Hepatocyte (in vitro differentiated cells): ENCODE data around the gene PTGES2. TPM values are rescaled to one million over a fixed set of nuclear protein-coding genes. Genes with fewer than 3 reads are reported as not detected.

Experiments used
- DNase-seq: peaks from one replicate; pipeline ENCODE4 v3.0.0-alpha.2; 2016; ENCODE audit warnings: low spot score
- H2AFZ ChIP-seq: fragments of 200-600 bp; sonication (generic); 2 replicates; pipeline ENCODE4 v1.6.0; 2016; ENCODE audit warnings: antibody characterized with exemption, mild to moderate bottlenecking
- H3K27ac ChIP-seq: fragments of 200-600 bp; sonication (generic); 2 replicates; pipeline ENCODE4 v1.5.1; 2016; ENCODE audit warnings: mild to moderate bottlenecking
- H3K27me3 ChIP-seq: fragments of 200-600 bp; sonication (generic); 2 replicates; pipeline ENCODE4 v1.6.1; 2016
- H3K36me3 ChIP-seq: fragments of 200-600 bp; sonication (generic); replicated peaks from 2 replicates; pipeline ENCODE4 v1.5.1; 2016; ENCODE audit warnings: low read depth; ENCODE audit not compliant: insufficient read depth
- H3K4me1 ChIP-seq: fragments of 200-600 bp; sonication (generic); 2 replicates; pipeline ENCODE4 v1.5.1; 2016; ENCODE audit warnings: mild to moderate bottlenecking, moderate library complexity; ENCODE audit not compliant: insufficient read depth
- H3K4me2 ChIP-seq: fragments of 200-600 bp; sonication (generic); 2 replicates; pipeline ENCODE4 v1.6.0; 2016
- H3K4me3 ChIP-seq: fragments of 200-600 bp; sonication (generic); 2 replicates; pipeline ENCODE4 v1.5.1; 2016; ENCODE audit warnings: mild to moderate bottlenecking
- H3K79me2 ChIP-seq: fragments of 200-600 bp; sonication (generic); 2 replicates; pipeline ENCODE4 v1.6.0; 2017; ENCODE audit warnings: mild to moderate bottlenecking
- H3K9me2 ChIP-seq: fragments of 200-600 bp; sonication (generic); replicated peaks from 2 replicates; pipeline ENCODE4 v1.6.0; 2017; ENCODE audit warnings: mild to moderate bottlenecking; ENCODE audit not compliant: insufficient read depth
- H3K9me3 ChIP-seq: fragments of 200-600 bp; sonication (generic); 2 replicates; pipeline ENCODE4 v1.5.1; 2016; ENCODE audit warnings: low read depth, mild to moderate bottlenecking
- H4K20me1 ChIP-seq: fragments of 200-600 bp; sonication (generic); 2 replicates; pipeline ENCODE4 v1.6.0; 2016; ENCODE audit warnings: mild to moderate bottlenecking; ENCODE audit not compliant: insufficient read depth, poor library complexity, severe bottlenecking
- EZH2 ChIP-seq: fragments of 200-600 bp; sonication (generic); IDR thresholded peaks from 2 replicates; pipeline ENCODE4 v1.6.1; 2016; ENCODE audit warnings: antibody characterized with exemption, mild to moderate bottlenecking, borderline replicate concordance
- EZH2phosphoT487 ChIP-seq: fragments of 200-600 bp; sonication (generic); IDR thresholded peaks from one replicate; pipeline ENCODE4 v1.6.1; 2018; ENCODE audit warnings: antibody characterized with exemption, mild to moderate bottlenecking, low read depth, moderate library complexity; ENCODE audit not compliant: unreplicated experiment, severe bottlenecking
- WGBS: methylation state at CpG from one replicate; pipeline ENCODE4 v1.1.6; 2016; ENCODE audit warnings: low lambda C conversion rate; ENCODE audit errors: missing lambda C conversion rate; 5-methylcytosine and 5-hydroxymethylcytosine counted together
- polyA plus RNA-seq: library from polyadenylated mRNA; unstranded; fragments of >200 nt; fragmentation: Nextera tagmentation; extraction: Ambion mirVana; gene quantifications from 2 replicates; pipeline ENCODE4 v1.2.1, GENCODE V29; 2016
- total RNA-seq: library from RNA; depleted of rRNA; stranded (reverse); fragments of >200 nt; gene quantifications from 2 replicates; pipeline ENCODE4 v1.2.3, GENCODE V29; 2014
- TF ChIP-seq, protein P1 (sequence below): fragments of 200-600 bp; sonication (generic); IDR thresholded peaks from 2 replicates; pipeline ENCODE4 v1.5.1; 2016; ENCODE audit warnings: antibody characterized with exemption, mild to moderate bottlenecking; ENCODE audit not compliant: poor library complexity

PTGES2 gene
- total and polyA plus RNA-seq, 2 experiments from 2014 or later, result 29.4 to 68.1 TPM

GRCh38 chr9:128151309-128152132 lies 24.0 kb upstream of the PTGES2 start:
- no peaks in the 10 kb centered on the region for H3K36me3 ChIP-seq
- TF ChIP-seq EZH2phosphoT487, result no peak
- TF ChIP-seq, protein P1, sequence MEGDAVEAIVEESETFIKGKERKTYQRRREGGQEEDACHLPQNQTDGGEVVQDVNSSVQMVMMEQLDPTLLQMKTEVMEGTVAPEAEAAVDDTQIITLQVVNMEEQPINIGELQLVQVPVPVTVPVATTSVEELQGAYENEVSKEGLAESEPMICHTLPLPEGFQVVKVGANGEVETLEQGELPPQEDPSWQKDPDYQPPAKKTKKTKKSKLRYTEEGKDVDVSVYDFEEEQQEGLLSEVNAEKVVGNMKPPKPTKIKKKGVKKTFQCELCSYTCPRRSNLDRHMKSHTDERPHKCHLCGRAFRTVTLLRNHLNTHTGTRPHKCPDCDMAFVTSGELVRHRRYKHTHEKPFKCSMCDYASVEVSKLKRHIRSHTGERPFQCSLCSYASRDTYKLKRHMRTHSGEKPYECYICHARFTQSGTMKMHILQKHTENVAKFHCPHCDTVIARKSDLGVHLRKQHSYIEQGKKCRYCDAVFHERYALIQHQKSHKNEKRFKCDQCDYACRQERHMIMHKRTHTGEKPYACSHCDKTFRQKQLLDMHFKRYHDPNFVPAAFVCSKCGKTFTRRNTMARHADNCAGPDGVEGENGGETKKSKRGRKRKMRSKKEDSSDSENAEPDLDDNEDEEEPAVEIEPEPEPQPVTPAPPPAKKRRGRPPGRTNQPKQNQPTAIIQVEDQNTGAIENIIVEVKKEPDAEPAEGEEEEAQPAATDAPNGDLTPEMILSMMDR, result no peak
- WGBS, result 88% methylated on average over 18 of the region's 18 CpGs
- H3K4me3 ChIP-seq, result no peak overlapping the region
- H3K27ac ChIP-seq, result no peak overlapping the region
- H3K4me1 ChIP-seq, result peaks cover 10% of the 10 kb centered on the region
- no peaks in the 10 kb centered on the region for H3K27me3 ChIP-seq
- DNase-seq, result peak; percentile 1
- H3K9me3 ChIP-seq, result no peaks in the 10 kb centered on the region
- H3K79me2 ChIP-seq, result no peaks in the 10 kb centered on the region
- H3K4me2 ChIP-seq, result no peak overlapping the region
- no peak overlapping the region for H2AFZ ChIP-seq
- no peaks in the 10 kb centered on the region for H3K9me2 ChIP-seq
- H4K20me1 ChIP-seq, result no peaks in the 10 kb centered on the region

- H3K79me2 ChIP-seq, result no peaks in the 10 kb centered on the region
- no peaks in the 10 kb centered on the region for H3K9me2 ChIP-seq
- H3K36me3 ChIP-seq, result no peaks in the 10 kb centered on the region
- no peak for DNase-seq
- TF ChIP-seq EZH2 (no peak), EZH2phosphoT487 (no peak)
- TF ChIP-seq, protein P1, result no peak
- H3K4me1 ChIP-seq, result peaks cover 10% of the 10 kb centered on the region
- H3K4me2 ChIP-seq, result no peak overlapping the region
- H3K27ac ChIP-seq, result no peak overlapping the region
- no peaks in the 10 kb centered on the region for H4K20me1 ChIP-seq
- WGBS, result 74% methylated on average over 18 of the region's 19 CpGs
- H3K4me3 ChIP-seq, result no peak overlapping the region
- H3K9me3 ChIP-seq, result no peaks in the 10 kb centered on the region
- no peak overlapping the region for H2AFZ ChIP-seq
- no peaks in the 10 kb centered on the region for H3K27me3 ChIP-seq
Observed at GRCh38 chr9:128150594-128151308, 23.2 kb upstream of the PTGES2 start.

GRCh38 chr9:128149951-128150593 lies 22.5 kb upstream of the PTGES2 start:
- Histone ChIP-seq H3K9me2 (no peaks in the 10 kb centered on the region), H3K9me3 (no peaks in the 10 kb centered on the region), H3K79me2 (no peaks in the 10 kb centered on the region), H3K36me3 (no peaks in the 10 kb centered on the region), H3K4me1 (peaks cover 10% of the 10 kb centered on the region), H2AFZ (no peak overlapping the region), H4K20me1 (no peaks in the 10 kb centered on the region), H3K4me2 (no peak overlapping the region), H3K4me3 (no peak overlapping the region), H3K27ac (no peak overlapping the region), H3K27me3 (no peaks in the 10 kb centered on the region)
- no peak for DNase-seq
- 79% methylated on average over 11 of the region's 11 CpGs for WGBS
- TF ChIP-seq, protein P1, result no peak
- TF ChIP-seq EZH2 (no peak), EZH2phosphoT487 (no peak)
